OCI-LY1 (cell line): Measurements from ENCODE around the gene MFSD2B.

Experiments used
- H2AFZ ChIP-seq: fragments of 200-600 bp; sonication (generic), shearing (Covaris generic); 2 replicates; pipeline ENCODE4 v1.6.0; 2014; ENCODE audit warnings: antibody characterized with exemption, mild to moderate bottlenecking, low read length
- H3F3A ChIP-seq: fragments of 200-600 bp; sonication (generic), shearing (Covaris generic); 2 replicates; pipeline ENCODE4 v1.6.0; 2014; ENCODE audit warnings: mild to moderate bottlenecking, antibody characterized with exemption, low read length, moderate library complexity; ENCODE audit not compliant: insufficient read depth
- H3K27ac ChIP-seq: fragments of 200-600 bp; sonication (generic); 2 replicates; pipeline ENCODE4 v1.5.1; 2014; ENCODE audit warnings: low read length, mixed run types, mild to moderate bottlenecking, low read depth; ENCODE audit not compliant: poor library complexity, severe bottlenecking
- H3K27me3 ChIP-seq: fragments of 200-600 bp; sonication (generic); 2 replicates; pipeline ENCODE4 v1.6.0; 2014; ENCODE audit warnings: antibody characterized with exemption, mild to moderate bottlenecking, low read length, moderate library complexity; ENCODE audit not compliant: insufficient read depth
- H3K36me3 ChIP-seq: fragments of 200-600 bp; sonication (generic); 2 replicates; pipeline ENCODE4 v1.6.1; 2014; ENCODE audit warnings: mild to moderate bottlenecking, antibody characterized with exemption, low read length, moderate library complexity, mixed read lengths; ENCODE audit not compliant: insufficient read depth
- H3K4me1 ChIP-seq: fragments of 200-600 bp; sonication (generic); 2 replicates; pipeline ENCODE4 v1.5.1; 2014; ENCODE audit warnings: mild to moderate bottlenecking, low read length, moderate library complexity; ENCODE audit not compliant: insufficient read depth, severe bottlenecking
- H3K4me2 ChIP-seq: fragments of 200-600 bp; sonication (generic), shearing (Covaris generic); 2 replicates; pipeline ENCODE4 v1.6.1; 2014; ENCODE audit warnings: low read length
- H3K4me3 ChIP-seq: fragments of 200-600 bp; sonication (generic); 2 replicates; pipeline ENCODE4 v1.5.1; 2014; ENCODE audit warnings: low read length, low read depth, mild to moderate bottlenecking, mixed read lengths; ENCODE audit not compliant: poor library complexity, severe bottlenecking
- H3K79me2 ChIP-seq: fragments of 200-600 bp; shearing (Covaris generic); 2 replicates; pipeline ENCODE4 v1.6.1; 2016; ENCODE audit warnings: mixed run types, low read length, mixed read lengths; ENCODE audit not compliant: insufficient read depth
- H3K9ac ChIP-seq: fragments of 200-600 bp; sonication (generic), shearing (Covaris generic); 2 replicates; pipeline ENCODE4 v1.6.1; 2014; ENCODE audit warnings: mild to moderate bottlenecking, low read length, mixed read lengths
- H3K9me2 ChIP-seq: fragments of 200-600 bp; sonication (generic), shearing (Covaris generic); 2 replicates; pipeline ENCODE4 v1.6.1; 2014; ENCODE audit warnings: low read depth, mild to moderate bottlenecking, low read length, mixed read lengths
- H3K9me3 ChIP-seq: fragments of 200-600 bp; shearing (Covaris generic); 2 replicates; pipeline ENCODE4 v1.6.1; 2014; ENCODE audit warnings: low read length, mixed read lengths
- H4K20me1 ChIP-seq: fragments of 200-600 bp; sonication (generic), shearing (Covaris generic); 2 replicates; pipeline ENCODE4 v1.6.0; 2016; ENCODE audit warnings: mild to moderate bottlenecking, low read length; ENCODE audit not compliant: insufficient read depth
- EZH2 ChIP-seq: fragments of 200-600 bp; sonication (generic), shearing (Covaris generic); IDR thresholded peaks from 2 replicates; pipeline ENCODE4 v1.8.0; 2017; ENCODE audit warnings: borderline replicate concordance, mixed run types, mild to moderate bottlenecking, antibody characterized with exemption, low read length, moderate library complexity, mixed read lengths
- TF ChIP-seq, protein P1 (sequence below): fragments of 200-600 bp; sonication (generic), shearing (Covaris generic); IDR thresholded peaks from 2 replicates; pipeline ENCODE4 v1.5.1; 2017; ENCODE audit warnings: mild to moderate bottlenecking, antibody characterized with exemption, low read length, moderate library complexity, mixed read lengths

The MFSD2B gene

DNA sequence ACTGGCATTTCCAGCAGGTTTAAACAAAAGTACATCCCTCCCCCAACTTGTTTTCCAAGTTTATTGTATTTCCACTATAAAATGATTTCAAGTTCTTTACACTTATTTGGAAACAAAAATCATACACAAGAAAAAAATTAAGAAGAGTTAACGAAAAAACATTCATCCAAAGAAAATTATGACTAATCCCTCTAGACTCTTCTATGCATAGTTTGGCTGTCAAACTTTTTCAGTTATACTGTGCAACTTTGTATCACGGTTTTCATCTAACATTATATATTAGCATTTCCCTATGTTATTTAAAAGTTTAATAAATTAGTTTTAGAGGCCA lies 36.7 kb downstream of the MFSD2B start:
- Histone ChIP-seq H2AFZ (no peak overlapping the region), H3K4me1 (peaks cover 32% of the 10 kb centered on the region), H3F3A (no peaks in the 10 kb centered on the region), H3K27ac (no peak overlapping the region), H3K9me2 (no peaks in the 10 kb centered on the region), H3K27me3 (no peaks in the 10 kb centered on the region), H3K9me3 (no peaks in the 10 kb centered on the region), H4K20me1 (no peaks in the 10 kb centered on the region), H3K9ac (peak overlapping the region; percentile 93), H3K4me2 (peak overlapping the region; percentile 77), H3K36me3 (peaks cover 4% of the 10 kb centered on the region; the same call in 1 of the 2 replicates), H3K4me3 (peak overlapping the region; percentile 92), H3K79me2 (peaks cover 18% of the 10 kb centered on the region)
- TF ChIP-seq, protein P1, sequence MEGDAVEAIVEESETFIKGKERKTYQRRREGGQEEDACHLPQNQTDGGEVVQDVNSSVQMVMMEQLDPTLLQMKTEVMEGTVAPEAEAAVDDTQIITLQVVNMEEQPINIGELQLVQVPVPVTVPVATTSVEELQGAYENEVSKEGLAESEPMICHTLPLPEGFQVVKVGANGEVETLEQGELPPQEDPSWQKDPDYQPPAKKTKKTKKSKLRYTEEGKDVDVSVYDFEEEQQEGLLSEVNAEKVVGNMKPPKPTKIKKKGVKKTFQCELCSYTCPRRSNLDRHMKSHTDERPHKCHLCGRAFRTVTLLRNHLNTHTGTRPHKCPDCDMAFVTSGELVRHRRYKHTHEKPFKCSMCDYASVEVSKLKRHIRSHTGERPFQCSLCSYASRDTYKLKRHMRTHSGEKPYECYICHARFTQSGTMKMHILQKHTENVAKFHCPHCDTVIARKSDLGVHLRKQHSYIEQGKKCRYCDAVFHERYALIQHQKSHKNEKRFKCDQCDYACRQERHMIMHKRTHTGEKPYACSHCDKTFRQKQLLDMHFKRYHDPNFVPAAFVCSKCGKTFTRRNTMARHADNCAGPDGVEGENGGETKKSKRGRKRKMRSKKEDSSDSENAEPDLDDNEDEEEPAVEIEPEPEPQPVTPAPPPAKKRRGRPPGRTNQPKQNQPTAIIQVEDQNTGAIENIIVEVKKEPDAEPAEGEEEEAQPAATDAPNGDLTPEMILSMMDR: no peak
- TF ChIP-seq EZH2: no peak

DNA sequence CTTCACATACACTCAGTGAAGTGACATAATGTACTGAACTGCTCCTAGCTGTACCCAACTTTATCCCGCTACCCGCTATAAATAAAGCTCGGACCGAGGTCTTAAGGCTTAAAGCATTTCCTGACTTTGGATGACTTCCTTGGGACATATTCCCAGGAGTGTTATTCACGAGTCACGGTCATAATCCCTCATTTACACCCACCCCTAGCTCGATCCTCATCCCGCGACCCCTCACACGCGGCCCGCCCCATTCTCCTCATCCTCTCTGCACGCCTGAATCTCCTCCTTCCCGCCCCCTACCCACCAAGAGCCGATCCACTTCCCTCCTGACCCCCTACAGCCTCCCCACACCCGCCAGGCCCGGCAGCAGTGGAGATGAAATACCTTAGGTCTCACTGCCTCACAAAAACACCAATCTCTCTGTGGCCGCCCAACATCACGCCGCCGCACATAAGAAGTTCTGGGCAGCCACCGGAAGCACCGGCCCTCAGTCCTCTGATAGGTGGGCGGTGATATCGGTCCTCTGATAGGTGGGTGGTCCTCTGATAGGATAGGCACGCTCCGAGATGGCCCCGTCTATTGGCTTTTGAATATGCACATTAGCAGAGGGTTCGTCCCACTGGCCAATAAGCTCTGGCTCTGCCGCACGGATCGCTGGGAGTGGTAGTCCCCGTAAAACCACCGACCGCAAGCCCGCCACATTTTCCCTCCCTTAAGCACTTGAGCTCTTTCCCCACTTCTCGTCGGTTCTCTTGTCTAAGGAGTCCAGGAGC lies 37.2 kb downstream of the MFSD2B start, which contains the start of gene WDCP:
Gene WDCP (minus strand): TSS at position 462 of the 773 bp plus-strand sequence. CDS start 7,897 bp downstream, outside the sequence.
- Histone ChIP-seq H4K20me1 (no peaks in the 10 kb centered on the region), H3K27ac (no peak within 1 kb of the TSS), H3K9me3 (no peaks in the 10 kb centered on the region), H3K9me2 (no peaks in the 10 kb centered on the region), H3K4me3 (peak within 1 kb of the TSS; percentile 92), H3K36me3 (peaks cover 4% of the 10 kb centered on the region; the same call in 1 of the 2 replicates), H3K79me2 (peaks cover 18% of the 10 kb centered on the region), H3F3A (no peaks in the 10 kb centered on the region), H3K9ac (peak within 1 kb of the TSS; percentile 93), H3K27me3 (no peaks in the 10 kb centered on the region), H2AFZ (peak within 1 kb of the TSS; percentile 91), H3K4me2 (peak within 1 kb of the TSS; percentile 77), H3K4me1 (peaks cover 32% of the 10 kb centered on the region)
- TF ChIP-seq, protein P1: no peak
- TF ChIP-seq EZH2: no peak

DNA sequence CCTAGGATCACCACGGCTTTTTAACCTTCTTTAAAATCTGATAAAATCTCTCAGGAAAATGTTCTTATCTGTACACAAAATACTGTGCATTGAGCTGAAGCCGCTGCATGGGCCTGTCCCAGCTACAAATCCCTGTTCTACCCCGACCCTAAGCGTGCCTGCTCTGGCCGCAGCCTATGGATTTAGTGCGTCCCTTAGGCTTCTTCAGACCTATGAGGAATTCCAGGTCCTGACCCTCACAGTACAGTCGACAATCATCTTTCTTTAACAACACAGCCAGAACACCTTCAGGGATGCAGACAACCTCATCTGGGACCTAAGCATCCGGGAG lies 37.8 kb downstream of the MFSD2B start:
- Histone ChIP-seq H3K27ac (no peak overlapping the region), H3K79me2 (peaks cover 18% of the 10 kb centered on the region), H3K4me3 (peak overlapping the region; percentile 92), H4K20me1 (no peaks in the 10 kb centered on the region), H3K36me3 (peaks cover 4% of the 10 kb centered on the region; the same call in 1 of the 2 replicates), H3K9me3 (no peaks in the 10 kb centered on the region), H3K4me1 (peaks cover 32% of the 10 kb centered on the region), H3K27me3 (no peaks in the 10 kb centered on the region), H2AFZ (peak overlapping the region; percentile 91), H3K4me2 (peak overlapping the region; percentile 71), H3F3A (no peaks in the 10 kb centered on the region), H3K9me2 (no peaks in the 10 kb centered on the region), H3K9ac (peak overlapping the region; percentile 62)
- TF ChIP-seq, protein P1: no peak
- TF ChIP-seq EZH2: no peak
